HG02981 (cell line): ENCODE results near the gene AKAP12.

Experiments used
- ATAC-seq: cut with Tn5 transposase; IDR thresholded peaks from one replicate; pipeline ENCODE4 v1.9.1; 2021; ENCODE audit warnings: mild to moderate bottlenecking, moderate library complexity; ENCODE audit not compliant: unreplicated experiment

Gene AKAP12

GRCh38 chr6:151236668-151237401, 2.9 kb upstream of the AKAP12 start:
- ATAC-seq = no peak

DNA sequence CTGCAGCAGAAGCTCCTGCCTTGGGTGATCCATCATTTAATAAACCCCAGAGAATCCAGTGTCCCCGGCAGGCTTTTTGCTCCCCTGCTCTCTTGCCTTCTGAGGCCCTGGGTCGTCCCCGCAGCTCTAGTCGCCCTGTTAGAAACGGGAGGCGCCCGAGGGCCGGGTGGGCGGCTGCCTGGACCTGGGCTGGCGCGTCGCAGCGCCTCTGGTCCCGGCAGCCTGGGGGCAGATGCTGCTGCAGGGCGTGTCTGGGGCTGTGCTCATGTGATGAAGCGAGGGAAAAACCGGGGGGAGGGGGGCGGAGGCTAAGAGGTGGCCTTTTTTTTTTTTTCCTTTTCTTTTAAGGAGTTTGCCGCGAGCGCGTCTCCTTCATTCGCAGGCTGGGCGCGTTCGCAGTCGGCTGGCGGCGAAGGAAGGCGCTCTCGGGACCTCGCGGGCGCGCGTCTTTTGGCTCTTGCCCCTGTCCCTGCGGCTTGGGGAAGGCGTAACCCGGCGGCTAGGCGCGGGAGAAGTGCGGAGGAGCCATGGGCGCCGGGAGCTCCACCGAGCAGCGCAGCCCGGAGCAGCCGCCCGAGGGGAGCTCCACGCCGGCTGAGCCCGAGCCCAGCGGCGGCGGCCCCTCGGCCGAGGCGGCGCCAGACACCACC, 394 bp downstream of the AKAP12 start:
- ATAC-seq = no peak

- ATAC-seq = no peak
Observed at GRCh38 chr6:151240791-151241642, 1.2 kb downstream of the AKAP12 start.

DNA sequence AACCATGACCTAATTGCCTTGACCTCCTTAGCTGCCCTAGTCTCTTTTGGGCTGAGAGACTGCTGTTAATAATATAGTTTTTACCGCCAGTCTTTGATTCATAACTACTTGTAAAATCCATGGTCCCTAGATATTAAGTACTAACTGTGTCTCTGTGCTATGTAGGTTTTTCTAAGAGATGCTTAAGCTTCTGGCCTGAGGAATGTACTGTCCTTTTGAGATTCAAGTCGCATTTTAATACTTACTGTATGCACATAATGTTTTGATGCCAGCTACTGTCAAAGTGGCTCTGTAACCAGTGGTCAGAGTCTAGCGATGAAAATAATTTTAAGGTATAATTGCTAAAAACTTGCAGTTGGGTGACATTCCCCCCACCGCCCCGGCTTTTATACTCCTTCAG, 2.1 kb downstream of the AKAP12 start:
- no peak for ATAC-seq

GRCh38 chr6:151242420-151242861, 2.7 kb downstream of the AKAP12 start:
- ATAC-seq = no peak

DNA sequence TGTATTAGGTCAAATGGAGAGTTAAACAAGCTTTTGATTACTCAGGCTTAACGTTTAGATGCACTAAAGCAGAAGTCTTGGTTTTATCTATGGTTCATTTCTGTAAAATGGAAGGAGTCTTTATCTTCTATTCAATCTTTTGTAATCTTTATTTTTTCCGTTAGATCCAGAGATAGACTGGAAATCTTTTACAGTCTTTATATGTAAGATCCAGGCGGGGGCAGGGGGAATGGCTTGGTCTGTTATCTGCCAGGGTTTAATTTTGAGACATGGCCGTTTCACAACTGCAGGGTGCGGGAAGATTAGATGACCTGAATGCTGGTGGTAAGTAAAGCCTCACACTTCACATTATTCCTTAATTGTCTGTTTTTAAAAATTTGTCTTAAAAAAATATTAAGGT, 3.7 kb downstream of the AKAP12 start:
- ATAC-seq = no peak

- ATAC-seq = no peak
Observed at GRCh38 chr6:151247490-151247889, 7.7 kb downstream of the AKAP12 start.

- no peak for ATAC-seq
Observed at GRCh38 chr6:151248295-151248694, 8.5 kb downstream of the AKAP12 start.

GRCh38 chr6:151252634-151253033, 12.9 kb downstream of the AKAP12 start:
- no peak for ATAC-seq

DNA sequence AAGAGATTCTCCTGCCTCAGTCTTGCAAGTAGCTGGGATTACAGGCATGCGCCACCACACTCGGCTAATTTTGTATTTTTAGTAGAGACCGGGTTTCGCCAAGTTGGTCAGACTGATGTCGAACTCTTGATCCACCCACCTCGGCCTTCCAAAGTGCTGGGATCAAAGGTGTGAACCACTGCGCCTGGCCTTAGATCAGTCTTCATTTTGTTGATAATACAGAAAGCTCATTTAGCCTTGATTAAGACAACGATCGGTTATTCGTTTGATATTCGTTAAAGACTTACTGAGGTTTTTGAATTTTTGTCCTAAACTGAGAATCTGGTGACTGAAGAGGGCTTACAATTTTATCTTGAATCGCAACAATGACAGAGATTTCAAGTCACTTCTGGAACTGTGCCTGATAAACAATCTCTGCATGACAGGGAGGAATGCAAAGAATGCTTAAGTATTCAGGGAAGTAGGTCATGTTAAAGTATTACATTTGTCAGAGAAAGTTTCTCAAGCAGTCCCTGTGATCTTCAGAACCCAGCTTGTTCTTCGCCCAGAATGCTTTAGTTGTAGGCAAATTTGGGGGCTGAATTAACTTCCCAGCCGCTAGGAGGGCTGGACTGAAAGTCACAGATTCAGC, 14.8 kb downstream of the AKAP12 start:
- no peak for ATAC-seq

DNA sequence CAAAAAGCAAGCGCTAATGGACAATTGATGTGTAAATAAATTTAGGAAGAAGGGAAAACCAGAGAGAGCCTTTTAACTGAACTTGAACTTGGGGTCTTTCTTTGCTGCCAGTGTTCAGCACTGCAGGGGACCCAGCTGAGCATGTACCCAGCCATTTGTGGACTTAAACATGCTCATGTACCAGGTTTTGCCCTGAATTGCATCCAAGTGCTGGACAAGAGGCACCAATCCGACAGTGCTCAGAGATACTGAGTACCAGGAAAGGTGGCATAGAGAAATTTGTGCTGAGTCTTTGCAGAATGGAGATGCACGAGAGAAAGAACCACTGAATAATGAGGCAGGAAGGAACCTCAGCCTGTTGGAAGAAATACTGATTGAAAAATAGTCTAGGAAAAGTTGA, 16.0 kb downstream of the AKAP12 start:
- ATAC-seq = no peak

- ATAC-seq = no peak
Observed at GRCh38 chr6:151257985-151258445, 18.2 kb downstream of the AKAP12 start.

DNA sequence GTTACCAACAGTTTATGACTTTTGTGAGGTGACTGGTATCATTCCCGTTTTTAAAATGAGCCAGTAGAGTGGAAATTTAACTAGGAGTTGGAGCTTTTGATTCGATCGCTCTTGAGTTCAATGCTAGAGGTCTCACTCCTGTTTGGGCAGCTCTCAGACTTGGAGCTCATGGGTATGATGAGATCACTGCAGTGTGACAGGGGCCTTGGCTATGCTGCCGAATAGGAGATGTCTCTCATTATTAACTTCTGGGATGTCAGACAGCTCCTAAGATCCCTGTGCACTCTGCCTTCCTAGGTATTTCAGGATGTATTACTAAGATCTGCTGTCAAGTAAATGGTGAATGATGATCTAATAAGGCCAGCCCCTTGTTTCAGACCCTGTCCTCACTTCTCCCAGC, 20.4 kb downstream of the AKAP12 start:
- ATAC-seq = no peak

DNA sequence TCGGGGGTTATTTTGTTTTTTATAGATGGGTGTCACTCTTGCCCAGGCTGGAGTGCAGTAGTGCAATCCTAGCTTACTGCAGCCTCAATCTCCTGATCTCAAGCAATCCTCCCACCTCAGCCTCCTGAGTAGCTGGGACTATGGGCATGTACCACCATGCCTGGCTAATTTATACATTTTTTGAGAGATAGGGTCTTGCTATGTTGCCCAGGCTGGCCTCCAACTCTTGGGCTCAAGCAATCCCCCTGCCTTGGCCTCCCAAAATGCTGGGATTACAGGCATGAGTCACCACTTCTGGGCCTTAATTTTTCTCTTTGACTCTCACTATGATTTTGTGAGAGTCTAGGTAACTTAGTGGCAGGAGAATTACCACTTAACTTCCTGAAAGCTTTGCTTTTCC, 23.3 kb downstream of the AKAP12 start:
- ATAC-seq = no peak

DNA sequence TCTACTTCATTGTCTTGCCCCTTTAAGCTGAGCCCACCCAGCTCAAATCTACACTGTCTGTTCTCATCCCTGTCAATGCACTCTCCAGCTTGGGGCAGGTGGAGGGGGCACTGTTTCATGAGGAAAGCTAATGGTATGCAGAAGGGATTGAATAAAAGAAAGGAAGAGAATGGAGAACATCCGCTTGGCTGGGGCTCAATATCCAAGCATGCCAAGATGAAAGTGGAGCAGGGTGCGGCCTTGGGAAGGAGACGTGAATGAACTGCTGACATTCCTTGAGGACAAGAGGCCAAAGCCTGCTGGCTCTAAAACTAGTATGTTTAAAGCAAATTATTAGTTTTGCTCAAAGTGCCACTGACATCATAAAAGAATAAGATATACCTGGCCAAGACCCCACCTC, 24.2 kb downstream of the AKAP12 start:
- no peak for ATAC-seq

DNA sequence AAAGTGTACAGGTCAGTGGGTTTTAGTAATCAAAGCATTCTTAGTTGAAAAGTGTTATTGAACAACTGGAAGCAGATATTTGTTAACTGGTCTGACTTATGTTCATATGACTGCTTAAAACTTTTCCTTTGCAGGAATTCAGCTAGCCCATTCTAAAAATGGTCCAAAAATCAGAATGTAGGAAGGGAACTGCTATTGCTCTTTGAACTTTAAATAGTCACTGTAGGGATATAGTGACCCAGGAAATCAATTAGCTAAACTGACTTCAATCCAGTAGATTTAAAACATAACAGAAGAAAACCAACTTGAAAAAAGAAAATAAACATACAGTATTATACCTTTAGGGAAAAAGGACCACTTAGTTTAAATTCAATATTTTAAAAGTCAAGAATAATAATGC, 25.5 kb downstream of the AKAP12 start:
- no peak for ATAC-seq

GRCh38 chr6:151269321-151269995, 29.7 kb downstream of the AKAP12 start:
- no peak for ATAC-seq

DNA sequence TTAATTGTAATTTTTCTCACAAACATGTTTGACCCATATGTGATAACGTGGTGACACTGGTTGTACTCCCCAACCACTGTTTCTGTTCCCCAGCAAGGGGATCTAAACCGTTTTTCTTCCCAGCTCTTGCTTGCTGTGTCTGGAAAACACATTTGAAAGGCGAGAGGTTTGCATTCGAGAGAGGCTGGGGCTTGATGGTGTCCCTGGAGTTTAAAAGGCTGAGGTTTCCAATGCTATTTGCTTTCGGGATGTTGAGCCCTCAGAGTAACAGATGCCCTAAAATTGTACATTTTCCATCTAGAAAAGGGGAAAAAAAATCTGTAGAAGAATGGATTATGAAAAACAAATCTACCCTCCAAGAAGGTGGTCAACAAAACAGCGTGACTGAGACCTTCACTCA, 35.4 kb downstream of the AKAP12 start:
- ATAC-seq = no peak

GRCh38 chr6:151275566-151275965, 35.8 kb downstream of the AKAP12 start:
- ATAC-seq = no peak

GRCh38 chr6:151276112-151276740, 36.5 kb downstream of the AKAP12 start:
- no peak for ATAC-seq
